K562 (cell line): ENCODE data around the gene KAT5. TPM values are rescaled to one million over a fixed set of nuclear protein-coding genes. Genes with fewer than 3 reads are reported as not detected.

Source experiments
- BRF2 ChIP-seq: IDR thresholded peaks from 3 replicates; pipeline ENCODE4 v1.6.1; 2011; ENCODE audit warnings: borderline replicate concordance, mild to moderate bottlenecking; ENCODE audit not compliant: insufficient read length, insufficient read depth
- EHMT2 ChIP-seq: fragments of 450-650 bp; IDR thresholded peaks from 2 replicates; pipeline ENCODE4 v1.6.1; 2018; ENCODE audit warnings: antibody characterized with exemption
- ELF4 ChIP-seq: fragments of 450-650 bp; formaldehyde crosslinking; IDR thresholded peaks from 2 replicates; pipeline ENCODE4 v1.4.0; 2022; ENCODE audit warnings: missing genetic modification characterization
- FOXJ2 ChIP-seq: fragments of 200-800 bp; sonication (Bioruptor generic); IDR thresholded peaks from 2 replicates; pipeline ENCODE4 v1.6.1; 2016; ENCODE audit warnings: missing genetic modification characterization, missing compliant biosample characterization
- GMEB1 ChIP-seq: fragments of 250-450 bp; sonication (Bioruptor Pico); IDR thresholded peaks from 2 replicates; pipeline ENCODE4 v1.4.0; 2020; ENCODE audit warnings: mild to moderate bottlenecking
- GTF2B ChIP-seq: IDR thresholded peaks from 2 replicates; pipeline ENCODE4 v1.6.1; 2011; ENCODE audit not compliant: insufficient read length; ENCODE audit errors: extremely low read depth
- IFI16 ChIP-seq: fragments of 250-450 bp; sonication (Bioruptor Pico); IDR thresholded peaks from 2 replicates; pipeline ENCODE4 v2.1.2; 2022; ENCODE audit warnings: mild to moderate bottlenecking, inconsistent platforms
- KAT8 ChIP-seq: fragments of 450-650 bp; IDR thresholded peaks from 2 replicates; pipeline ENCODE4 v1.6.1; 2016; ENCODE audit warnings: low read depth, mild to moderate bottlenecking
- MCM3 ChIP-seq: fragments of 450-650 bp; IDR thresholded peaks from 2 replicates; pipeline ENCODE4 v1.6.1; 2016
- MLLT1 ChIP-seq, 2 experiments: fragments of 450-650 bp; IDR thresholded peaks; 2 replicates each; pipeline ENCODE4 v1.6.1; 2016
- RBM15 ChIP-seq: fragments of 200-400 bp; formaldehyde crosslinking; IDR thresholded peaks from 2 replicates; pipeline ENCODE4 v1.6.1; 2018; ENCODE audit warnings: mild to moderate bottlenecking, low read length, moderate library complexity; ENCODE audit not compliant: insufficient read depth
- RFX7 ChIP-seq: fragments of 250-450 bp; sonication (Bioruptor Pico); IDR thresholded peaks from 2 replicates; pipeline ENCODE4 v1.5.1; 2021; ENCODE audit warnings: mild to moderate bottlenecking
- SETDB1 ChIP-seq: IDR thresholded peaks from one replicate; pipeline ENCODE4 v1.6.1; 2012; ENCODE audit warnings: low read length, control low read depth, inconsistent platforms
- SIX5 ChIP-seq, 2 experiments: IDR thresholded peaks; 2 replicates each; pipeline ENCODE4 v1.6.1; 2011; ENCODE audit warnings: low read length in 2 of 2, borderline replicate concordance in 1 of 2, low read depth in 1 of 2, mild to moderate bottlenecking in 1 of 2, moderate library complexity in 1 of 2; ENCODE audit not compliant: insufficient read depth in 1 of 2
- SMARCC2 ChIP-seq: fragments of 450-650 bp; IDR thresholded peaks from 2 replicates; pipeline ENCODE4 v1.6.1; 2017; ENCODE audit warnings: antibody characterized with exemption, moderate library complexity, mild to moderate bottlenecking, low read depth
- SNRNP70 ChIP-seq: fragments of 200-400 bp; formaldehyde crosslinking; optimal IDR thresholded peaks from 2 replicates; pipeline ENCODE3; 2017; ENCODE audit warnings: low read depth, low read length
- TFAM ChIP-seq: fragments of 250-450 bp; sonication (Bioruptor Pico); conservative IDR thresholded peaks from 2 replicates; pipeline ENCODE4 v1.5.0; 2021; ENCODE audit warnings: mild to moderate bottlenecking, moderate library complexity
- TRIM24 ChIP-seq, 2 experiments: fragments of 450-650 bp; IDR thresholded peaks; 2 replicates each; pipeline ENCODE4 v1.6.1; 2016
- ZNF184 ChIP-seq: sonication (generic); formaldehyde crosslinking; IDR thresholded peaks from 2 replicates; pipeline ENCODE4 v1.5.0; 2020; ENCODE audit warnings: missing genetic modification reagents
- ZNF408 ChIP-seq: fragments of 250-450 bp; sonication (Bioruptor Pico); IDR thresholded peaks from 2 replicates; pipeline ENCODE4 v1.4.0; 2020; ENCODE audit warnings: low read depth, mild to moderate bottlenecking, moderate library complexity
- polyA plus RNA-seq, 8 experiments: library from polyadenylated mRNA; depleted of rRNA in 4 of 8; stranded (reverse) in 5 of 8; unstranded in 3 of 8; fragments of >200 nt; fragmentation: Nextera tagmentation in 2 of 8; fragmentation: Illumina TruSeq in 1 of 8; extraction: Ambion mirVana in 2 of 8; extraction: Trizol in 1 of 8; gene quantifications; 2 replicates each; pipeline versions ENCODE4 v1.2.1 to v1.2.3, GENCODE V29; 2011 to 2014; ENCODE audit warnings: inconsistent platforms in 1 of 8, missing spikeins in 1 of 8
- total RNA-seq, 7 experiments: library from RNA; depleted of rRNA in 6 of 7; stranded (reverse); fragments of >200 nt in 6 of 7; fragmentation: Illumina TruSeq in 2 of 7; extraction: Trizol in 2 of 7; gene quantifications; 2 replicates each; pipeline versions ENCODE4 v1.2.1 to v1.2.3, GENCODE V29; 2011 to 2021; ENCODE audit warnings: low replicate concordance in 1 of 7

Gene KAT5
- total and polyA plus RNA-seq, 9 of the 15 experiments (the other 6 are each of a cell fraction or from before 2014, with no cell fraction given), result 3.6 to 76.8 (median 52.7) TPM

GRCh38 chr11:65711785-65712632, at the start of gene KAT5 (continued):
- TF ChIP-seq ELF4 (CRISPR knock-in tag) (peak; percentile 43; the same call in 1 of the 2 replicates), MCM3 (no peak), IFI16 (CRISPR knock-in tag) (0 out of 2 replicates have a peak, but pooled peaks have one; percentile 22), MLLT1 (IDR thresholded peaks at IDR 0.05) (0 out of 4 replicates have a peak, but pooled peaks of 1 of the 2 experiments have one; percentile 65), GTF2B (no peak), ZNF408 (CRISPR knock-in tag) (peak; percentile 13; the same call in 1 of the 2 replicates), TRIM24 (IDR thresholded peaks at IDR 0.05) (0 out of 4 replicates have a peak, but pooled peaks of 1 of the 2 experiments have one; percentile 75), SNRNP70 (no peak), GMEB1 (CRISPR knock-in tag) (peak; percentile 74), RBM15 (no peak), RFX7 (no peak), FOXJ2 (tag) (no peak; the same call in none of the 2 replicates), KAT8 (peak; percentile 84; the same call in 1 of the 2 replicates), SMARCC2 (no peak), TFAM (CRISPR knock-in tag) (no peak), SIX5 (IDR thresholded peaks at IDR 0.05; ENCODE audit: borderline replicate concordance in 1 of 2, insufficient read depth in 1 of 2, low read depth in 1 of 2, low read length in 2 of 2) (peak; percentile 16 to 23; a peak in 1 of 4 replicates), EHMT2 (peak; percentile 94), BRF2 (no peak), ZNF184 (CRISPR knock-in tag) (no peak), SETDB1 (no peak)
